ENCODE results near the gene QRICH2.
"Not testable (repeated sequence)": the region's sequence is repeated elsewhere in the genome, so short reads cannot be mapped to it uniquely, and the experiment has no call there.

QRICH2 gene

GRCh38 chr17:76326306-76326705, 18.2 kb upstream of the QRICH2 start:
- DNase-seq (ENCODE audit: low read depth) = no peak

GRCh38 chr17:76318586-76318985, 10.5 kb upstream of the QRICH2 start:
- no peak for DNase-seq (ENCODE audit: low read depth)

GRCh38 chr17:76317535-76317934, 9.5 kb upstream of the QRICH2 start:
- no peak for DNase-seq (ENCODE audit: low read depth)

GRCh38 chr17:76314392-76315227, 6.5 kb upstream of the QRICH2 start:
- no peak for DNase-seq (ENCODE audit: low read depth)

- no peak for DNase-seq (ENCODE audit: low read depth)
Measured at GRCh38 chr17:76312735-76313134, 4.7 kb upstream of the QRICH2 start.

GRCh38 chr17:76309461-76309860, 1.4 kb upstream of the QRICH2 start:
- DNase-seq (ENCODE audit: low read depth) = no peak

GRCh38 chr17:76307299-76307965, 644 bp downstream of the QRICH2 start:
- no peak for DNase-seq (ENCODE audit: low read depth)

- DNase-seq (ENCODE audit: low read depth) = not testable (repeated sequence)
Measured at GRCh38 chr17:76305135-76305454, 3.0 kb downstream of the QRICH2 start.

- DNase-seq (ENCODE audit: low read depth) = no peak
Measured at GRCh38 chr17:76304226-76305134, 3.6 kb downstream of the QRICH2 start.

GRCh38 chr17:76297436-76297835, 10.6 kb downstream of the QRICH2 start:
- no peak for DNase-seq (ENCODE audit: low read depth)

- no peak for DNase-seq (ENCODE audit: low read depth)
Measured at GRCh38 chr17:76296889-76297288, 11.2 kb downstream of the QRICH2 start.

- DNase-seq (ENCODE audit: low read depth) = no peak
Measured at GRCh38 chr17:76296186-76296585, 11.9 kb downstream of the QRICH2 start.

GRCh38 chr17:76293106-76293505, 15.0 kb downstream of the QRICH2 start:
- no peak for DNase-seq (ENCODE audit: low read depth)

- no peak for DNase-seq (ENCODE audit: low read depth)
Measured at GRCh38 chr17:76292567-76292966, 15.5 kb downstream of the QRICH2 start.

GRCh38 chr17:76281573-76282371, 26.3 kb downstream of the QRICH2 start:
- DNase-seq (ENCODE audit: low read depth) = no peak

GRCh38 chr17:76280650-76281049, 27.4 kb downstream of the QRICH2 start:
- no peak for DNase-seq (ENCODE audit: low read depth)

- DNase-seq (ENCODE audit: low read depth) = no peak
Measured at GRCh38 chr17:76279742-76280287, 28.3 kb downstream of the QRICH2 start.

- peak; percentile 79 for DNase-seq (ENCODE audit: low read depth)
Measured at GRCh38 chr17:76278952-76279741, 28.9 kb downstream of the QRICH2 start.

- no peak for DNase-seq (ENCODE audit: low read depth)
Measured at GRCh38 chr17:76278268-76278908, 29.7 kb downstream of the QRICH2 start.

Data from stimulated activated CD8-positive, alpha-beta memory T cell treated with anti-CD3 and anti-CD28 coated beads, Interleukin-12 subunit alpha, Interleukin-12 subunit beta, amount 100 ng/mL, for 1 hour (primary cell).